Measurements from ENCODE around the gene SHB. TPM values are rescaled to one million over a fixed set of nuclear protein-coding genes. Genes with fewer than 3 reads are reported as not detected.

SHB gene
- total RNA-seq, 1 experiment from 2014 or later, result 29.6 TPM

DNA sequence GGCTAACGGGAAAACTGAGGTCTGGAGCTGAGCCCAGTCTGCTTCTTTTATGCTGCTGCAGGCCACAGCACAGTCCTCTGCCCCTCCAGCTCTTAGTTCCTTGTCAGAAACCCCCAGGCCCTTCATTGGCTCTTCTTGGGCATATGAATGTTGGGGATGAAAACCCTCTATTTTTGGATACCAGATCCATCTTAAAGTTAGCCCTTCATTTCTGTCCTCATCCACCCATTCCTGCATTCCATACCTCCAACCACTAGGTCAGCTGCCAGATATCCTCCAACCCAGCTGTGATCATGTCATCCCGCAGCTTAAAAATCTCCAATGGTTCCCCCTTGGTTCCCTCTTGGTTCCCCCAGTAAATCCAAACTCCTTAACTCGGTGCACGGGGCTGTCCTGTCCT, 163.3 kb downstream of the SHB start:
- Mint-ChIP-seq H3K27me3 (ENCODE audit: insufficient read depth, unreplicated experiment) (no peaks in the 10 kb centered on the region), H3K9me3 (ENCODE audit: unreplicated experiment) (no peaks in the 10 kb centered on the region), H3K4me3 (ENCODE audit: unreplicated experiment) (peak overlapping the region; percentile 36), H3K27ac (ENCODE audit: low read depth, unreplicated experiment) (no peak overlapping the region), H3K36me3 (ENCODE audit: insufficient read depth, unreplicated experiment) (peaks cover 8% of the 10 kb centered on the region), H3K4me1 (ENCODE audit: insufficient read depth, unreplicated experiment) (peaks cover 34% of the 10 kb centered on the region)
- no peak for DNase-seq (ENCODE audit: unreplicated experiment)
- intact Hi-C loops (cut with micrococcal nuclease), result loop anchor here (2.0 to 10.0 kb wide), 2 partner anchors 421 to 457 kb away; partner anchors contain the start of gene POLR1E
- BruUV-seq (replicated peaks), result no TSS peak
- no peak for TF ChIP-seq CTCF (IDR thresholded peaks at IDR 0.05; ENCODE audit: unreplicated experiment)
- POLR2A ChIA-PET, result interaction anchor here (0.5 to 1.1 kb wide), 2 partner anchors 121 to 142 kb away, joined by 3 read pairs; partner anchors contain the start of gene EXOSC3
- CTCF ChIA-PET, result interaction anchor here (0.8 to 1.6 kb wide), 4 partner anchors 182 to 484 kb away, joined by 3 to 7 read pairs (median 5); no protein-coding TSS in a partner anchor

GRCh38 chr9:37905131-37905505, 163.9 kb downstream of the SHB start:
- ChIA-PET POLR2A (interaction anchor here (0.9 to 1.1 kb wide), 2 partner anchors 12 to 23 kb away, joined by 3 read pairs; no protein-coding TSS in a partner anchor), CTCF (interaction anchor here (0.7 to 1.6 kb wide), 9 partner anchors 9 to 465 kb away, joined by 3 to 10 read pairs (median 3); no protein-coding TSS in a partner anchor)
- no peak for DNase-seq (ENCODE audit: unreplicated experiment)
- Mint-ChIP-seq H3K9me3 (ENCODE audit: unreplicated experiment) (no peaks in the 10 kb centered on the region), H3K27ac (ENCODE audit: low read depth, unreplicated experiment) (peak overlapping the region; percentile 95), H3K4me3 (ENCODE audit: unreplicated experiment) (no peak overlapping the region), H3K27me3 (ENCODE audit: insufficient read depth, unreplicated experiment) (no peaks in the 10 kb centered on the region), H3K4me1 (ENCODE audit: insufficient read depth, unreplicated experiment) (peaks cover 34% of the 10 kb centered on the region), H3K36me3 (ENCODE audit: insufficient read depth, unreplicated experiment) (peaks cover 14% of the 10 kb centered on the region)
- intact Hi-C loops (cut with micrococcal nuclease), result loop anchor here (2.0 to 10.0 kb wide), 2 partner anchors 420 to 458 kb away; partner anchors contain the start of gene POLR1E
- BruUV-seq (replicated peaks), result no TSS peak
- TF ChIP-seq CTCF (IDR thresholded peaks at IDR 0.05; ENCODE audit: unreplicated experiment), result no peak

GRCh38 chr9:37904445-37905130, 164.4 kb downstream of the SHB start:
- peak overlapping the region; percentile 95 for H3K27ac Mint-ChIP-seq (ENCODE audit: low read depth, unreplicated experiment)
- H3K4me3 Mint-ChIP-seq (ENCODE audit: unreplicated experiment), result peak overlapping the region; percentile 80
- H3K36me3 Mint-ChIP-seq (ENCODE audit: insufficient read depth, unreplicated experiment), result peaks cover 14% of the 10 kb centered on the region
- DNase-seq (ENCODE audit: unreplicated experiment), result peak; percentile 11
- ChIA-PET POLR2A (interaction anchor here (0.9 to 2.6 kb wide), 6 partner anchors 11 to 310 kb away, joined by 3 to 6 read pairs (median 3); partner anchors contain the start of gene DCAF10), CTCF (interaction anchor here (0.6 to 1.6 kb wide), 12 partner anchors 9 to 466 kb away, joined by 3 to 10 read pairs (median 3); no protein-coding TSS in a partner anchor)
- peaks cover 34% of the 10 kb centered on the region for H3K4me1 Mint-ChIP-seq (ENCODE audit: insufficient read depth, unreplicated experiment)
- no peaks in the 10 kb centered on the region for H3K9me3 Mint-ChIP-seq (ENCODE audit: unreplicated experiment)
- BruUV-seq (replicated peaks), result TSS peak; percentile 71
- intact Hi-C loops (cut with micrococcal nuclease), result loop anchor here (2.0 to 10.0 kb wide), 2 partner anchors 420 to 458 kb away; partner anchors contain the start of gene POLR1E
- no peaks in the 10 kb centered on the region for H3K27me3 Mint-ChIP-seq (ENCODE audit: insufficient read depth, unreplicated experiment)
- TF ChIP-seq CTCF (IDR thresholded peaks at IDR 0.05; ENCODE audit: unreplicated experiment), result no peak
